Measurements from ENCODE around the gene ASIC5.

ASIC5 gene

DNA sequence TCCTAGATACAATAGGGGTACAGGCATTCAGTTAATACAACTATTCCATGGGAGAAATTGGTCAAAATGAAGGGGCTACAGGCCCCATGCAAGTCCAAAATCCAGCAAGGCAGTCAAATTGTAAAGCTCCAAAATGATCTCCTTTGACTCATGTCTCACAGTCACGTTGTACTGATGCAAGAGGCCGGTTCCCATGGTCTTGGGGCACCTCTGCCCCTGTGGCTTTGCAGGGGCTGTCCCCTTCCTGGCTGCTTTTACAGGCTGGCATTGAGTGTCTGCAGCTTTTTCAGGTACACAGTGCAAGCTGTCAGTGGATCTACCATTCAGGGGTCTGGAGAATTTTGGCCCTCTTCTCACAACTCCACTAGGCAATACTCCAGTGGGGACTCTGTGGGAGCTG lies 12.5 kb upstream of the ASIC5 start:
- no peak for DNase-seq

DNA sequence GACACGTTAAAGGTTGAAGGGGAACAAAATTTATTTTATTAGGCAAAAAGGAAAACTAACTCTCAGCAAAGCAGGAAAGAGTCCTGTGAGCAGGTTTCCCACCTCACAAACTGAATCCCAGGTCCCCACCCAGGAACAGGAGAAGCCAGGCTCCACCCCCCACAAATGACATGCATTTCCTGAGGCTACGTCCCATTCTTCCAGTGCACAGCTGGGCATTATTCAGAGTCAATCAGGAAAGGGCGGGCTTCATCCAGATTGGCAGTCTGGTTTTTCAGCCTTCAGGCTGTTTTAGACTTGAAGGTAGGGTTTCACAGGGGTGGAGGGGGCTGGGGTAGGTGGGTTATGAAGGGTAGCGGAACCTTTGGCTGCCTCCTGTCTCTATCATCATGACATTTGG lies 11.9 kb upstream of the ASIC5 start:
- no peak for DNase-seq

DNA sequence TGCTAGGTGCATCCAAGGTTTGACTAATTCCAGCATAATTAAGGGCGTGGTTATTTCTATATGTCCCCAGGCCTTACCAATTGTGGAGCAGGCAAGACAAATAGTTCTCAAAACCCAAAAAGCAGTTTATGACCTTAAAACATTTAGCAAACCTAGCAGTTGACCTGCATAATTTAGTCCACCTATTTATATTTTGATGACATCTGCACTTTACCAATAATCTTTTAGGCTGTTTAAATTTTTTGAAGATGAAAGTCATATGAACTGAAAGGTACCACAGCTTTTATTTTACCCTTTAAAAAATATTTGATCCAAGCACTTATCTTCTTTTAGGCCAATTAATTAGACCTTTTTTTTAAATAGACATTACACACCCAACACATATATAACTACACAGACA lies 9.8 kb upstream of the ASIC5 start:
- DNase-seq, result no peak

DNA sequence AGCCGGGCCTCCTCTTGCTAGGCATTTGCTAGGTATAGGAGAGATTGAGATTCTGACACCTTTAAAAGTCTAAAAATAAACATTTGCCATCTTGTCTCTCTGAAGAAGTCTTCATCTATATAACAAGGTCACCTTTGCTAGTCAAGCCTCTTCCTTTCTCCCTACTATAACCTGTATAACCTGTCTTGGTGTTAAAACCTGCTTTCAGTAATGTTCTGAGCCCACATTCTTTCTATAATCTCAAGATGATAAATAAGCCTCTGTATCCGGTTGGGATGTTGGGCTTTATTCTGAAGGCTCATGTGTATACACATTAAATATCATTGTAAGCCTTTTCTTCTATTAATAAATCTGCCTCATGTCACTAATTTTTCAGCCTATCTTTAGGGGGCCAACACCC lies 10.2 kb downstream of the ASIC5 start:
- DNase-seq, result no peak

DNA sequence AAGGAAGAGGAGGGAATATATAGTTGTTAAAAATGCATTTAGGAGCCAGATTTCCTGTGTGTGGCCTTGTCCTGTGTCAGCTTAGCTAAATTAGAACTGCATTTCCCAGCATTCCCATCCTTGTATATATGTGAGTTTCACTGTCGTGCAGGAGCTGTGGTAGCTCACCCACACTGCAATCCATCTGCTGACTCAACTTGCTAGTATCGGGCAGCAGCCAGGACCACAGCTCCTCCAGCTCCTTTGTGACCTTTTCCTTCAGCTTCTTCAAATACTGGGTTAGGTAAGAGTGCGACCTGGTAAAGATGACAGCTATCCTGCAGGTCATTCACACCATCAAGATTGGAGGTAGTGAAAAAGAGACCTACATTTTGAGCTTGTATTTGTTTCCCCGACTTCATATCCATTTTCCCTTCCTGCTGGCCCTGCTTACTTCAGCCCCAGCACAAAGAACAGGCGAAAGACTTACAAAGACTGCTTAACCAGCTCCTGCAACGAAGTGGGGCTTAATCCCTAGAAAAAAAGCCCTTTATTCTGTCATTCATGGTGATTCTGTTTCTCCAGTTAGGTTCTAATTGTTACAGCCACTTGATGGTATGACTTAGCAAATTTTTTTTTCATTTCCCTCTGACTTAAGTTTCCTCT lies 11.4 kb downstream of the ASIC5 start:
- DNase-seq, result no peak

DNA sequence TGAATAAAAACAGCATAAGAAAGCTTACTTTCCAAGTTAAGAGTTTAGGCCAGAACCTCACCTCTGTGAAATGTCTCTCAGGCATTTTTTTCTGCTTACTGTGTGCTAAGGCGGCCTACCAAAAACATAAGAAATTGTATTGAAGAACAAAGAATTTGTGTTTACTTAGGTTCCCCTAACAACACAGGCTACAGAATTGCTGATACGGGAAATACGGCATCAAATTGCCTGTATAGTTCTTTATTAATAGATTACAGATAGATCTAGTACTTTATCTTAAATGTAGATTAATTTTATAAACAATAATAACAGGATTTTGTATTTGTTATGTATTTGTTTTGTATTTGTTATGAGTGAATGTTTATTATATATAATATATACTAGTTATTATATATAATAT lies 12.9 kb downstream of the ASIC5 start:
- DNase-seq, result no peak

DNA sequence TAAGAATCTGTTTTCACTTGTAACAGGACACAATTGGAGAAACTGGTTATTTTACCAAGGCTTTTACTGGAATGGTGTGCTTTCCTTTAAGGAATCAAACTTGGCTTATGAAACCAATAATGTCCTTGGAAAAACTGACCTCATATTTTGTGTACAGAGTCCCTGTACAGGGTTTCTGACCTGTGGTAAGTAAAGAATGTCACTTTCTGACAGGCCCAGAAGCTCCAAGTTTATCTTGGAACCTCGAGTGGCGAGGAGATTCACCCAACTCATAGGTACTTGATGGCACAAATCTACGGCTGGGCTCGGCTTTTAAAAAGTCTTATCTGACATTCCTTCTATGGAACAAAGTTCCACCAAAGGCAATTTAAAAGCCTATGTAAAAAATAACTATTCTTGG lies 17.0 kb downstream of the ASIC5 start:
- no peak for DNase-seq

DNA sequence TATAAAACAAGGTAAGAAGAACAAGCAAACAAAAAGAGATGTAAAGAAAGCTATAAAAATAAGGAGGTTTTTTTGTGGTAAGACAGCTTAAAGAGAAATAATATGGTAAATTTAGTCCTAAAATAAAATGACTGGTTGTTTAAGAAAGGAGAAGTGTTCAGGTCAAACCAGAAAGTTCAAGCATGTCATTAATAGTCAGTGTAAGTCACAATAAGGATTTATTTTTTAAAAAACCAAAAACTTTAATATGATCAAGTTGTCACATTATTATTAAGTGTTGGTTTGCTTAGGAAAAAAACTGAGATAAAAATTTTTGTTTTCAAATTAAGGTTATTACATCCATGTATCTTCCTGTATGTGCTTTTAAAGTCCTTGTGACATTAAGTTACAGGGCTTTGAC lies 19.1 kb downstream of the ASIC5 start:
- DNase-seq, result no peak

DNA sequence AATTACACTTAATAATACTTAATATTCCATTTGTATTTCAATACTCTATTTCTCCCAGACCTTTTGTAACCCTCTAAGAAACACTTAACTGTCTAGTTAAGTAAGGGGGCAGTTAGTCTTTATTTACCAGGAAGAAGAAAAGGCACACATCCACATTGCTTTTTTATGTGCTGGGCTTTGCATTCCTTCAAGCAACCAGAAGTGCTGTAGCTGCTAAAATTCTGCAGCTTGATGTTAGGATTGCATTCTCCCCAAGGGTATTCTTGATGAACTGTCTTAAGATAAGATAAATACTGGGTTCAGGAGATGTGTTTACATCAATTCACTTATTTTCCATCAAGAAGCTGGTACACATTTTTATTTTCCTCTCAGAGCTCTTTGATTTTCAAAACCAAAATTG lies 24.0 kb downstream of the ASIC5 start:
- DNase-seq, result no peak

DNA sequence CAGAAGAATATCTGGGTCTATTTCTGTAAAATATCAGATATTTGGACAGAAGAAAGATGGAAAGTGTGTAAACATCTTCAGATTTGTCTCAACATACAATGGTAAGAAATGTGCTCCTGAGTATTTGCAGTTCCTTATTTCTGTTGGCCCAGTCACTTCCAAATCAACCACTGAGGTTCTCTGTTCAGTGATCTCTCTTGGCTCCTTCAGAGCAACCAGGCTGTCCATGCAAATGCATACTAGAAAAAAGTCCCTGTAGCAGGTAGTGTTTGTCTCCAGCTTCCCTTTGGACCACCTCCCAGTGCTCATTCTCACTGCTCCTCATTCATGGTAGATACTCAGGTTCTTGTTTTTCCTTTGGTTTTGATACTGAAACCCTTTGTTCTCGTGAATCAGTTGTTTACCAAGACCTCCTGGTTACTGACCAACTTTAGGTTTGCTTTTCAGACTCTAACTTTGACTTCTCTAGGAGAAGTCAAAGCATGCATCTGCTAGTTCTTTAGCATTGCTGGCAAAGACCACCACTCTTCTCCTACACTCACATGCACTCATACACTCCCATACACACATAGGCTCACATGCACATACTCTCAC lies 28.8 kb downstream of the ASIC5 start:
- no peak for DNase-seq

DNA sequence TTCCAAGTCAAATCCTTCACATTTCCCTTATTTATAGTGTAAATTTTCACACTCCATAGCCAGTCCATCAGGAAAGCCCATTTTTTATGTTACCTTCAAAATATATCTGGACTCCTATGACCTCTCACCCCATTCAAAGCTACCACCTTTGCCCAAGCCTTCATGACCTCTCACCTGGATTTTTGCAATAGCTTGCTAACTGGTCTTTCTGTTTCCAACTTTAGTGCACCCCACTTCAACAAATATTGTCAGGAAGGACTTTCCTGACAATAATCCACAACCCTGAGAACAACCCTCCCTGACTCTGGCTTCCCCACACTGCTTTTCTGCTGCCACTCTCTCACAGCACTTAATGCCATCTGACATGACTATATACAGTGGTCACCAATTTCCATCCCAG lies 33.4 kb downstream of the ASIC5 start:
- DNase-seq, result no peak

DNA sequence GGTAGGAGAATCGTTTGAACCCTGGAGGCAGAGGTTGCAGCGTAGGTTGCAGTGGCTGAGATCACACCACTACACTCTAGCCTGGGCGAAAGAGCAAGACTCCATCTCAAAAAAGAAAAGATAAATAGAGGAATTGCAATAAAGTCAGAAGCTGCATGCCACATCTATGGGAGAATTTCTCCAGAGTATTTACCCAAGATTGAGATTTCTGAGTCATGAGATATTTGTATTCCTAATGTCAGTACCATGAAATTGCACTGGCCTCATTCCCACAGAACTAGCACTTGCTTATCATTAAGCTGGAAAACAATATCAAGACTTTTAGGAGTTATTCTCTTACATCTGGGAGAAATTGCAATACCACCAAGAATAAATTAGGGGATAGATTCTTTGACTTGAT lies 37.4 kb downstream of the ASIC5 start:
- DNase-seq, result no peak

DNA sequence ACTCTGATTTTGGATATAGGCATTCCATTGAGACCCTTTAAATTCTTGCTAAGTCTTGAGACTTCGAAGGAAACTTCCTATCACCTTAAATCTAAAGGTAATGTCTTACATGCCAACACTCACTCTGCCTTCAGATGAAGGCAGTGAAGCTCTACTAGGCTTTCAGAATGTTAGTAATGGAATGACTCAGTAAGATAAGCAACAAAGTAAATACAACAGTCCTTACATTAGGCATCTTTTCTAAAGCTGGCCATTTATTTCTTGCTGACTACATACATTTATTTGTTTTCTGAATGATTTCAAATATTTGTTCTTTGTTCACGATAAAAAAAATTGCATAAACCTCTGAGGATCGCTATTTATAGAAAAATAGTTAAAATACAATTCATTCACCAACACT lies 43.5 kb downstream of the ASIC5 start:
- DNase-seq, result no peak

DNA sequence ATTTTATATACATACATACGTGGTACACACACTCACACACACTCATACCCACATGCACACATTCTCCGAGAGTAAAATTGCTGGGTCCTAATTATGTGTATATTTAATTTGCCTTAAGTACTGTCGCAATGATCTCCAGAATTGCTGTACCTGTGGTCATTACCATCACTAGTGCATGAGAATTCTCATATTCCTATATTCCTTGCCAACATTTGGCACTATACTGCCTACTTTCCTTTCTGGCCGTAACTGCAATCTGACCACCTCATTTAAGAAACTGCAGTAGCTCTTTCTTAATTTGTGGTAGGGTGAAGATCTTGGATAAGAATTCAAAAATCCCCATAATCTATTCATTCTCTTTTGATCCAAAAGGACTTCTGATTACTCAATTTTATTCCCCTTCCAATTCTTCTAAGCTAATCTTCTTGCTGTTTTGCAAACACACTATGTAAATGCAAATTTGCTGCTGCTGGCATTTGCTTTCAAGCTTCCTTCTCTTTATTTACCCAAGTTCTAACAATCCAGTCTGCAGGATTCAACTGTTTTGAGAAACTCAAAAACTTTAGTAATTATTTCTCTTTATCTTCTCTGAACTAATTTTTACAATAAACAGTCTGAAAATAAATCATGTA lies 45.1 kb downstream of the ASIC5 start:
- DNase-seq, result no peak

DNA sequence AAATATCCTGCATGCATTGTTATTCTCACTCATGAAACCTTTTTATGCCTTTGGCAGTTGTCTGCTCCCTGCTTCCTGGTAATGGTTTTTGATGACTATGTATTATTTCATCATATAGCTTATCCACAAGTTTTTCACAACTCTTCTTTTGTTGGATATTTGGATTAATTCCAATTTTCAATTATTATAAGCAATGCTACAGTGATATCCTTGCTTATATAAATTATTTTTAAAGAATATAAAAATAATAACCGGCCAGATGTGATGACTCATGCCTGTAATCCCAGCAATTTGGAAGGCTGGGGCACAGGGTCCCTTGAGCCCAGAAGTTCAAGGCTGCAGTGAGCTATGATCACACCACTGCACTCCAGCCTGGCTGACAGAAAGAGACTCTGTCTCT lies 47.0 kb downstream of the ASIC5 start:
- DNase-seq, result no peak

DNA sequence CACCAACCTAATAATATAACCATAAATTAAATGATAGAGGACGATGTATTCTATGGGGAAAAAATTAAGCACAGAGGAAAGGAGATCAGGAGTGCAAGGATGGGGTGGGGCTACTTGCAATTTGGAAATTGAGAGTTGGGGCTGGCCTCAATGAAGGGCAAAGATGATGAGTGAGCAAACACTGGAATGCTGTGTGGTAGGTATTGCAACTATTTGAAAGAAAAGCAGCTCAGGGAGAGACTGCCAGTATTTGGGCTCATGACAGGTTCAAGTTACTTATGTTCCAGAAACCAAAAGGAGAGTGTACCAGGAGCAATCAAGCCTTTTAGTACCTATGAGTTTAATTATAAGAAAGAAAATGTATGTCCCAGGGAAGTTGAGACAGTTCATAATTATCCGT lies 47.4 kb downstream of the ASIC5 start:
- DNase-seq, result no peak

DNA sequence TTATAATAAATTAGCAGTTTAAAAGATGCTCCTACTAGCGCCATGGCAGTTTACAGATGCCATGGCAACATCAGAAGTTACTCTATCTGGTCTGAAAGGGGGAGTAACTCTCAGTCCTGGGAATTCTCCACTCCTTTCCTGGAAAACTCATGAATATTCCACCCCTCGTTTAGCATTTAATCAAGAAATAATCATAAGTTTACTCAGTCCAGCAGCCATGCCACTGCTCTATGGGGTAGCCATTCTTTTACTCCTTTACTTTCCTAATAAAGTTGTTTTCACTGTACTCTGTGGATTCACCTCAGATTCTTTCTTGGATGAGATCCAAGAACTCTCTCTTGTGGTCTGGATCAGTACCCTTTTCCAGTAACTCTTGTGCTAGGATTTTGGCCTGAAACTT lies 55.0 kb downstream of the ASIC5 start:
- DNase-seq, result no peak

DNA sequence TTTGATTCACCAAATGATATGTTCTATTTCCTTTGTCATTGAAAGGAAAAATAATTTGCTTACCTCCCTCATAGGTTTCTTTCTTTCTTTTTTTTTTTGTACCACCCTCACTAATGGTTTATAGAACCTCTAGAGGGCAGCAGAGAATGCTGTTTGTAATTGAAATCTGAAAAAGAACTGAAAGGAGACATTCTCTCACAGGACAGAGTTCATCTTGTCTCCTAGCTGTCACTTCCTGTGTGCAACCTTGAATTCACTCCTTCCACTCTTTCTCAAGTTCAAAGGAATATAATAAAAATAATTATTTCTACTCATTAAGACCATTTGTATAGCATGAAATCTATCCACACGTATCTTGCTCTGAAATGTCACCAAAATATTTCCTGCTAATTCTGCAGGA lies 56.2 kb downstream of the ASIC5 start:
- peak; percentile 28 for DNase-seq

DNA sequence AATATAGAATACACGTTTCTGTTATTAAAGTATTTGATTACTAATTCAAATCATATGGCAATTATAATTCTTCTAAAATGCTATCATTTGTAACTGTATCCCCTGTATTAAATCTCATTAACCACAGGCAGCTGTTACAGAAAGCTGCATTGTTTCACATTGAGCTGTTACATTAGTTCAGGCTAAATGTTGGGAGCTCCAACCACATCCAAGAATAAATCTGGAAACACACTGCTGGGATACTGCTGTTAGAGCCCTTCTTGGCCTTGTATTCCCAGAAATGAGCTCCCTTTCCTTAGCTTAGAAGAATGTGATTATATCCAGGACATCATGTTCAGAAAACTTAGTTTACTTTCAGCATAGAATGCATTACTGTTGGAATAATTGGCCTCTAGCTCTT lies 59.1 kb downstream of the ASIC5 start:
- no peak for DNase-seq

DNA sequence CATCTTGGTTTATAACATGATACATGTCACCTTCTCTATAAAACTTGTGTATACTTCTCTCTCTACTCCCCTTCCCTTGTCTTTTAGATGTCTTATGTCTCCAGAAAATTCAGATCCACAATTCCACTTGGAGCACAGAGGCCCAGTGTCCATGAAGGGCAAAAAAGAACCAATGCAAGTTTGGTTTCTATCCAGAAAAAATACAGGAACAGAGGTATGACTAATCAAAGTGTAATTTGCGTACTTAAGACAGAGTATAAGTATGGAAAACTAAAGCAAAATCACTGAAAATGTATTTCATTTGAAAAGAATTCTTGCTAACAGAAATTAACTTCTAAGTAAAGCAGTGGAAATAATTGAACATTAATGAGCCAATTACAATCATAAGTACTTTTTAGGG lies 61.1 kb downstream of the ASIC5 start:
- DNase-seq, result no peak

DNA sequence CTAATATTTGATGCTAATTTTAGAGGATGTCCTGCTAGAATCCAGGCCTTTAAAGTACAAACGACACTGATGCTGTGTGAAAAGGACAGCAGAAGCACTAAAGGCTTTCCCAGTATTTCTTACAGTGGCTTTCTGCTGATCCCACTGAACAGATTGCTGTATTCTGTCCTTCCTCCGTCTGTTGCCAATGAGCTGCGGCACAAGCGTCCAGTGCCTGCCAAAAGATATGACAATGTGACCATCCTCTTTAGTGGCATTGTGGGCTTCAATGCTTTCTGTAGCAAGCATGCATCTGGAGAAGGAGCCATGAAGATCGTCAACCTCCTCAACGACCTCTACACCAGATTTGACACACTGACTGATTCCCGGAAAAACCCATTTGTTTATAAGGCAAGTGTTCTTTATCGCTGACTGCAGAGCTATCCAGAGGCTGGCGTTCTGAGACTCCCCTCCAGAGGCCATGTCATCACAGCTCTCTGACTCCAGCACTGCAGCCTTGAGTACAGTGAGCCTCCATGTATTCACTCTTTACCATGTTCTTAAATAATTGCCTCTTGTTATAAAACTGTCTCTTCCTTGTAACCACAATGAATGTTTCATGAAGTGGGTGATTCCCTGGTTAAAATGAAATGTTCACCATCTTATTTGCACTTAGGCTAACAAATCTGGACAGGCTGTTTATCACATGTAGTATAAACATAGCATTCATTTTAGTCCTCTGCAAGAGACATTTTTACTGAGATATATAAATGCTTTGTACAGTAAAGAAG lies 63.7 kb downstream of the ASIC5 start:
- no peak for DNase-seq

DNA sequence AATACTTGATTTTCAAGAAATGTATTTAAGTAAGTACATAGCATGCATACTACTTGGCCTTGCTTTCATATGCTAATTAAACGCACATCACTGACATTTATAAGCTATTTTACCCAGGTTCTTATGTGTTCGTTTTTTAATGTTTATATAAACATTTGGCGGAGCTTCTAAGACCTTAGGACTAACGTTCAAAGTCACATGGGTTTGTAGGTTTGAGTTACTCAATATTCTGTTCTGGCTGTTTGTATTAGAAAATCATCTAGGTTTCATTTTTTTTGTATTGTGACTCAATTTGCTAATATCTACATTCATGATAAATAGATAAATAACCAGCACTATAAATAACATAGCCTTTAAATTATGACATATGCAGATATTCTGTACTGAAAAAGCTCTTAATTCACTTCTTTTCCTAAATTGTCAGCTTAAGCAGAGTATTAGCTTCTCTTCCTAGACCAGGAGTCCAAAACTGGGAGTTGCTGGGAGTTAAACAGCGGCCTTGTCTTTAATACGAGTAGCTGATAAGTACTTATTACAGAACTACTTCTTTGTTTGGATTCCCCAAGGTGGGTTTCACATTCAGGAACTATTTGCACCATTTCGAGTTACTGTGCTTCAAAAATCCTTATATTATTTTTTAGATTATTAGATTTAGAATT lies 65.3 kb downstream of the ASIC5 start:
- no peak for DNase-seq

DNA sequence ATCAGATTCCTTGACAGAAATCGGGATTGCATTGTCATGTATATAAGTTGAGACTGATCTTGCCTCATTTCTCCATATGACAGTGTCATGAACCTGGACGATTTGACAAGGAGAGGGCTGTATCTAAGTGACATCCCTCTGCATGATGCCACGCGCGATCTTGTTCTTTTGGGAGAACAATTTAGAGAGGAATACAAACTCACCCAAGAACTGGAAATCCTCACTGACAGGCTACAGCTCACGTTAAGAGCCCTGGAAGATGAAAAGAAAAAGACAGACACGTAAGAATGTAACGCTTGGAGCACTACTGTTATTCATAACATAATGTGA lies 66.3 kb downstream of the ASIC5 start:
- DNase-seq, result no peak
